ENCODE results near the gene CLEC17A. TPM values are rescaled to one million over a fixed set of nuclear protein-coding genes. Genes with fewer than 3 reads are reported as not detected.

Gene CLEC17A
- total and polyA plus RNA-seq, 2 of the 13 experiments (the other 11 are each of a cell fraction or from before 2014, with no cell fraction given), result not detected

DNA sequence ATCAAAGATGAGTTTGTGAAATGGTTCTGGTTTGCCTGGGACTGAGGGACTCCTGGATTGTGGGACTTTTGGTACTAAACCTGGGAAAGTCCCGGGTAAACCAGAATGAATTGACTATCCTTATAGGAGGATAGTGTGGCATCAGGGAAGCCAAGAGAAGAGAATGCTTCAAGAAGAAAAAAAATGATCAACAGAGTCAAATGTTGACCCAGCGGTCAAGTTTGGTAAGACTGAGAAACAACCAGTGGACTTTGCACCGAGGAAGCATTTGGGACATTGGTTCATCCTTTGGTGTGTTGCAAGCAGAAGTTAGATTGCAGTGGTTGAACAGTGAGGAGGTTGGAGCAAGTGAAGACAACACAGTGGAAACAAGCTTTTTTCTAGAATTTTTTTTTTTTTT, 33.5 kb downstream of the CLEC17A start (continued):
- TF ChIP-seq, protein P1, sequence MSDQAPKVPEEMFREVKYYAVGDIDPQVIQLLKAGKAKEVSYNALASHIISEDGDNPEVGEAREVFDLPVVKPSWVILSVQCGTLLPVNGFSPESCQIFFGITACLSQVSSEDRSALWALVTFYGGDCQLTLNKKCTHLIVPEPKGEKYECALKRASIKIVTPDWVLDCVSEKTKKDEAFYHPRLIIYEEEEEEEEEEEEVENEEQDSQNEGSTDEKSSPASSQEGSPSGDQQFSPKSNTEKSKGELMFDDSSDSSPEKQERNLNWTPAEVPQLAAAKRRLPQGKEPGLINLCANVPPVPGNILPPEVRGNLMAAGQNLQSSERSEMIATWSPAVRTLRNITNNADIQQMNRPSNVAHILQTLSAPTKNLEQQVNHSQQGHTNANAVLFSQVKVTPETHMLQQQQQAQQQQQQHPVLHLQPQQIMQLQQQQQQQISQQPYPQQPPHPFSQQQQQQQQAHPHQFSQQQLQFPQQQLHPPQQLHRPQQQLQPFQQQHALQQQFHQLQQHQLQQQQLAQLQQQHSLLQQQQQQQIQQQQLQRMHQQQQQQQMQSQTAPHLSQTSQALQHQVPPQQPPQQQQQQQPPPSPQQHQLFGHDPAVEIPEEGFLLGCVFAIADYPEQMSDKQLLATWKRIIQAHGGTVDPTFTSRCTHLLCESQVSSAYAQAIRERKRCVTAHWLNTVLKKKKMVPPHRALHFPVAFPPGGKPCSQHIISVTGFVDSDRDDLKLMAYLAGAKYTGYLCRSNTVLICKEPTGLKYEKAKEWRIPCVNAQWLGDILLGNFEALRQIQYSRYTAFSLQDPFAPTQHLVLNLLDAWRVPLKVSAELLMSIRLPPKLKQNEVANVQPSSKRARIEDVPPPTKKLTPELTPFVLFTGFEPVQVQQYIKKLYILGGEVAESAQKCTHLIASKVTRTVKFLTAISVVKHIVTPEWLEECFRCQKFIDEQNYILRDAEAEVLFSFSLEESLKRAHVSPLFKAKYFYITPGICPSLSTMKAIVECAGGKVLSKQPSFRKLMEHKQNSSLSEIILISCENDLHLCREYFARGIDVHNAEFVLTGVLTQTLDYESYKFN (CRISPR knock-in tag; conservative IDR thresholded peaks at IDR 0.05), result peak; percentile 53; the same call in 1 of the 2 replicates
- TF ChIP-seq KDM5A (IDR thresholded peaks at IDR 0.05; ENCODE audit: borderline replicate concordance, low read length) (no peak), POGZ (CRISPR knock-in tag; IDR thresholded peaks at IDR 0.05) (no peak), ZNF737 (CRISPR knock-in tag; IDR thresholded peaks at IDR 0.05; ENCODE audit: borderline replicate concordance) (no peak), HCFC1 (IDR thresholded peaks at IDR 0.05; ENCODE audit: low read depth, low read length) (no peak), ZNF282 (IDR thresholded peaks at IDR 0.05; ENCODE audit: partially characterized antibody) (no peak), ADNP (CRISPR knock-in tag; IDR thresholded peaks at IDR 0.05) (no peak), REPIN1 (CRISPR knock-in tag; IDR thresholded peaks at IDR 0.05; ENCODE audit: borderline replicate concordance, low read depth) (no peak), ZNF598 (CRISPR knock-in tag; IDR thresholded peaks at IDR 0.05; ENCODE audit: borderline replicate concordance) (no peak), ZNF709 (CRISPR knock-in tag; IDR thresholded peaks at IDR 0.05) (no peak), MEF2D (CRISPR knock-in tag; IDR thresholded peaks at IDR 0.05) (no peak), RARG (CRISPR knock-in tag; IDR thresholded peaks at IDR 0.05; ENCODE audit: low read depth) (no peak), KLF16 (CRISPR knock-in tag; IDR thresholded peaks at IDR 0.05) (0 out of 4 replicates have a peak, but pooled peaks of 1 of the 2 experiments have one; percentile 60), ZNF3 (CRISPR knock-in tag; IDR thresholded peaks at IDR 0.05) (no peak), ZNF33A (CRISPR knock-in tag; IDR thresholded peaks at IDR 0.05; ENCODE audit: borderline replicate concordance) (no peak)
- TF ChIP-seq, protein P2, sequence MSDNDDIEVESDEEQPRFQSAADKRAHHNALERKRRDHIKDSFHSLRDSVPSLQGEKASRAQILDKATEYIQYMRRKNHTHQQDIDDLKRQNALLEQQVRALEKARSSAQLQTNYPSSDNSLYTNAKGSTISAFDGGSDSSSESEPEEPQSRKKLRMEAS (IDR thresholded peaks at IDR 0.05), result no peak
- TF ChIP-seq, protein P3, sequence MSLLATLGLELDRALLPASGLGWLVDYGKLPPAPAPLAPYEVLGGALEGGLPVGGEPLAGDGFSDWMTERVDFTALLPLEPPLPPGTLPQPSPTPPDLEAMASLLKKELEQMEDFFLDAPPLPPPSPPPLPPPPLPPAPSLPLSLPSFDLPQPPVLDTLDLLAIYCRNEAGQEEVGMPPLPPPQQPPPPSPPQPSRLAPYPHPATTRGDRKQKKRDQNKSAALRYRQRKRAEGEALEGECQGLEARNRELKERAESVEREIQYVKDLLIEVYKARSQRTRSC (CRISPR knock-in tag; IDR thresholded peaks at IDR 0.05; ENCODE audit: low read depth), result no peak
- TF ChIP-seq, protein P4, sequence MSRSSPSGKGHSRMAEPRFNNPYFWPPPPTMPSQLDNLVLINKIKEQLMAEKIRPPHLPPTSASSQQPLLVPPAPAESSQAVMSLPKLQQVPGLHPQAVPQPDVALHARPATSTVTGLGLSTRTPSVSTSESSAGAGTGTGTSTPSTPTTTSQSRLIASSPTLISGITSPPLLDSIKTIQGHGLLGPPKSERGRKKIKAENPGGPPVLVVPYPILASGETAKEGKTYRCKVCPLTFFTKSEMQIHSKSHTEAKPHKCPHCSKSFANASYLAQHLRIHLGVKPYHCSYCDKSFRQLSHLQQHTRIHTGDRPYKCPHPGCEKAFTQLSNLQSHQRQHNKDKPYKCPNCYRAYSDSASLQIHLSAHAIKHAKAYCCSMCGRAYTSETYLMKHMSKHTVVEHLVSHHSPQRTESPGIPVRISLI (CRISPR knock-in tag; IDR thresholded peaks at IDR 0.05; ENCODE audit: borderline replicate concordance), result 0 out of 2 replicates have a peak, but pooled peaks have one; percentile 43
- TF ChIP-seq, protein P5, sequence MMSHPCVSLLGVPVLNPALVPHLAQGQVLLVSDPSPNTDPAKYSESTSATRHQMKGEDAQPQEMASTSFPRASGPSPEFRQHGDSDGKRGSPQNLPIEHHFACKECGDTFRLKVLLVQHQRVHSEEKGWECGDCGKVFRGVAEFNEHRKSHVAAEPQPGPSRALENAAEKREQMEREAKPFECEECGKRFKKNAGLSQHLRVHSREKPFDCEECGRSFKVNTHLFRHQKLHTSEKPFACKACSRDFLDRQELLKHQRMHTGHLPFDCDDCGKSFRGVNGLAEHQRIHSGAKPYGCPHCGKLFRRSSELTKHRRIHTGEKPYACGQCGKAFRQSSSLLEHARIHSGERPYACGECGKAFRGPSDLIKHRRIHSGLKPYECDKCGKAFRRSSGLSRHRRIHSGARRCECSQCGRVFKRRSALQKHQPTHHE (CRISPR knock-in tag; IDR thresholded peaks at IDR 0.05; ENCODE audit: borderline replicate concordance), result no peak
- TF ChIP-seq, protein P6, sequence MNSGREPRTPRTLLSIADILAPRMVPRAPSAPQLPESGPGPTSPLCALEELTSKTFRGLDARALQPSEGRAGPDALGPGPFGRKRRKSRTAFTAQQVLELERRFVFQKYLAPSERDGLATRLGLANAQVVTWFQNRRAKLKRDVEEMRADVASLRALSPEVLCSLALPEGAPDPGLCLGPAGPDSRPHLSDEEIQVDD (CRISPR knock-in tag; IDR thresholded peaks at IDR 0.05; ENCODE audit: borderline replicate concordance), result no peak
- TF ChIP-seq, protein P7, sequence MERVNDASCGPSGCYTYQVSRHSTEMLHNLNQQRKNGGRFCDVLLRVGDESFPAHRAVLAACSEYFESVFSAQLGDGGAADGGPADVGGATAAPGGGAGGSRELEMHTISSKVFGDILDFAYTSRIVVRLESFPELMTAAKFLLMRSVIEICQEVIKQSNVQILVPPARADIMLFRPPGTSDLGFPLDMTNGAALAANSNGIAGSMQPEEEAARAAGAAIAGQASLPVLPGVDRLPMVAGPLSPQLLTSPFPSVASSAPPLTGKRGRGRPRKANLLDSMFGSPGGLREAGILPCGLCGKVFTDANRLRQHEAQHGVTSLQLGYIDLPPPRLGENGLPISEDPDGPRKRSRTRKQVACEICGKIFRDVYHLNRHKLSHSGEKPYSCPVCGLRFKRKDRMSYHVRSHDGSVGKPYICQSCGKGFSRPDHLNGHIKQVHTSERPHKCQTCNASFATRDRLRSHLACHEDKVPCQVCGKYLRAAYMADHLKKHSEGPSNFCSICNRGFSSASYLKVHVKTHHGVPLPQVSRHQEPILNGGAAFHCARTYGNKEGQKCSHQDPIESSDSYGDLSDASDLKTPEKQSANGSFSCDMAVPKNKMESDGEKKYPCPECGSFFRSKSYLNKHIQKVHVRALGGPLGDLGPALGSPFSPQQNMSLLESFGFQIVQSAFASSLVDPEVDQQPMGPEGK (CRISPR knock-in tag; IDR thresholded peaks at IDR 0.05), result no peak
